Keratinocyte (primary cell): ENCODE results near the gene NDUFA11. TPM values are rescaled to one million over a fixed set of nuclear protein-coding genes. Genes with fewer than 3 reads are reported as not detected.
A peak's percentile ranks its signal among the peaks of the same experiment; 100 is the strongest.

Experiments
- DNase-seq: peaks from one replicate; pipeline ENCODE4 v3.0.0-alpha.2; 2011; ENCODE audit warnings: low read depth, missing footprints, low spot score
- FAIRE-seq: peaks from 2 replicates; lab custom pipeline; 2011; peaks lifted over from hg19 to GRCh38; lab: Jason Lieb, UNC
- H2AFZ ChIP-seq: 2 replicates; pipeline ENCODE4 v1.6.0; 2012; ENCODE audit warnings: low read length, control low read depth, inconsistent platforms; ENCODE audit not compliant: control insufficient read depth
- H3K27ac ChIP-seq: 2 replicates; pipeline ENCODE4 v1.5.1; 2011; ENCODE audit warnings: low read length; ENCODE audit not compliant: control insufficient read depth, insufficient read depth
- H3K27me3 ChIP-seq: 3 replicates; pipeline ENCODE4 v1.6.0; 2011; ENCODE audit warnings: low read length; ENCODE audit not compliant: control insufficient read depth, insufficient read depth; ENCODE audit errors: extremely low read depth
- H3K36me3 ChIP-seq, 2 experiments: 2 replicates in 1 of 2; 3 replicates in 1 of 2; pipeline ENCODE4 v1.5.1; 2011; ENCODE audit warnings: low read length in 2 of 2, mild to moderate bottlenecking in 1 of 2; ENCODE audit not compliant: control insufficient read depth in 2 of 2, insufficient read depth in 2 of 2; ENCODE audit errors: extremely low read depth in 1 of 2
- H3K4me1 ChIP-seq: 3 replicates; pipeline ENCODE4 v1.5.1; 2011; ENCODE audit warnings: low read length; ENCODE audit not compliant: control insufficient read depth, insufficient read depth; ENCODE audit errors: extremely low read depth
- H3K4me2 ChIP-seq: 3 replicates; pipeline ENCODE4 v1.6.0; 2011; ENCODE audit warnings: low read depth, low read length; ENCODE audit not compliant: control insufficient read depth, insufficient read depth; ENCODE audit errors: extremely low read depth
- H3K4me3 ChIP-seq, 3 experiments: fragments of 200-600 bp in 1 of 3; sonication (generic) in 1 of 3; 2 replicates in 2 of 3; 3 replicates in 1 of 3; pipeline ENCODE4 v1.5.1; 2011 to 2016; ENCODE audit warnings: low read length in 3 of 3, mild to moderate bottlenecking in 3 of 3, control low read depth in 2 of 3, inconsistent platforms in 1 of 3, low read depth in 1 of 3, mixed read lengths in 1 of 3, mixed run types in 1 of 3, moderate library complexity in 1 of 3; ENCODE audit not compliant: control insufficient read depth in 2 of 3, insufficient read depth in 2 of 3; ENCODE audit errors: extremely low read depth in 1 of 3
- H3K79me2 ChIP-seq: 2 replicates; pipeline ENCODE4 v1.6.0; 2012; ENCODE audit warnings: low read length; ENCODE audit not compliant: control insufficient read depth, insufficient read depth
- H3K9ac ChIP-seq: 3 replicates; pipeline ENCODE4 v1.6.0; 2011; ENCODE audit warnings: low read length; ENCODE audit not compliant: control insufficient read depth, insufficient read depth; ENCODE audit errors: extremely low read depth
- H3K9me1 ChIP-seq: 3 replicates; pipeline ENCODE4 v1.6.0; 2011; ENCODE audit warnings: low read length; ENCODE audit not compliant: control insufficient read depth, insufficient read depth; ENCODE audit errors: extremely low read depth
- H3K9me3 ChIP-seq: 2 replicates; pipeline ENCODE4 v1.5.1; 2012; ENCODE audit warnings: low read depth, low read length; ENCODE audit not compliant: control insufficient read depth
- H4K20me1 ChIP-seq: 3 replicates; pipeline ENCODE4 v1.6.0; 2011; ENCODE audit warnings: low read length; ENCODE audit not compliant: control insufficient read depth, insufficient read depth; ENCODE audit errors: extremely low read depth
- CTCF ChIP-seq, 3 experiments: IDR thresholded peaks in 1 of 3; conservative IDR thresholded peaks in 1 of 3; optimal IDR thresholded peaks in 1 of 3; 2 replicates in 2 of 3; 3 replicates in 1 of 3; pipeline versions ENCODE3 to v1.5.1; 2011; ENCODE audit warnings: low read length in 3 of 3, mild to moderate bottlenecking in 3 of 3, moderate library complexity in 2 of 3, control low read depth in 1 of 3, inconsistent platforms in 1 of 3; ENCODE audit not compliant: insufficient read depth in 2 of 3; ENCODE audit errors: extremely low read depth in 1 of 3
- EZH2 ChIP-seq: IDR thresholded peaks from one replicate; pipeline ENCODE4 v1.6.1; 2012; ENCODE audit warnings: inconsistent platforms, mild to moderate bottlenecking, low read length, moderate library complexity
- dilution Hi-C: fragments of 300-500 bp; cut with MboI; formaldehyde crosslinking; loops from one replicate; pipeline ENCODE4 v1.7.0; 2020; ENCODE audit warnings: low sequenced_read_pairs; ENCODE audit not compliant: extremely low pct_ligation_motif_present
- polyA plus RNA-seq, 5 experiments: library from polyadenylated mRNA; depleted of rRNA in 3 of 5; stranded (reverse) in 3 of 5; stranded (forward) in 1 of 5; unstranded in 1 of 5; fragments of >200 nt; gene quantifications; 1 replicate in 1 of 5; 2 replicates in 3 of 5; 3 replicates in 1 of 5; pipeline versions ENCODE4 v1.2.1 to v1.2.3, GENCODE V29; 2011 to 2012; ENCODE audit warnings: missing spikeins in 2 of 5, low read depth in 1 of 5, low replicate concordance in 1 of 5

NDUFA11 gene
- polyA plus RNA-seq, 1 donor (not counting 4 experiments of a cell fraction or from before 2014, with no cell fraction given) = 122 TPM

GRCh38 chr19:5851302-5851701 is 52.3 kb downstream of the NDUFA11 start, which contains the start of gene FUT3:
TSS of gene FUT3 (minus strand) at chr19:5851449.
- no peaks in the 10 kb centered on the region for H3K27me3 ChIP-seq
- no peak for DNase-seq
- H3K9me3 ChIP-seq = no peaks in the 10 kb centered on the region
- no peaks in the 10 kb centered on the region for H4K20me1 ChIP-seq
- dilution Hi-C loops = no loop called here
- H3K4me3 ChIP-seq = peak within 1 kb of the TSS in 2 of 3 experiments; percentile 8 to 67
- no peaks in the 10 kb centered on the region for H3K79me2 ChIP-seq
- peak; percentile 69 for FAIRE-seq
- H2AFZ ChIP-seq = peak within 1 kb of the TSS; percentile 38
- no peaks in the 10 kb centered on the region for H3K36me3 ChIP-seq
- peak within 1 kb of the TSS; percentile 34 for H3K27ac ChIP-seq
- H3K9ac ChIP-seq = peak within 1 kb of the TSS; percentile 26
- H3K4me2 ChIP-seq = peak within 1 kb of the TSS; percentile 55
- H3K9me1 ChIP-seq = no peaks in the 10 kb centered on the region
- TF ChIP-seq CTCF (optimal IDR thresholded peaks at IDR 0.05 in 1 of 3, IDR thresholded peaks at IDR 0.05 in 1 of 3, conservative IDR thresholded peaks at IDR 0.05 in 1 of 3; ENCODE audit: extremely low read depth in 1 of 3, insufficient read depth in 2 of 3, low read length in 3 of 3) = no peak
- TF ChIP-seq EZH2 = no peak
- peaks cover 19% of the 10 kb centered on the region for H3K4me1 ChIP-seq

- H3K4me3 ChIP-seq = peak overlapping the region in 2 of 3 experiments; percentile 8 to 67
- FAIRE-seq = no peak
- no peaks in the 10 kb centered on the region for H3K9me1 ChIP-seq
- H3K27ac ChIP-seq = peak overlapping the region; percentile 34
- H4K20me1 ChIP-seq = no peaks in the 10 kb centered on the region
- H3K9ac ChIP-seq = peak overlapping the region; percentile 26
- peaks cover 19% of the 10 kb centered on the region for H3K4me1 ChIP-seq
- H3K9me3 ChIP-seq = no peaks in the 10 kb centered on the region
- H3K27me3 ChIP-seq = no peaks in the 10 kb centered on the region
- no peaks in the 10 kb centered on the region for H3K79me2 ChIP-seq
- peak overlapping the region; percentile 55 for H3K4me2 ChIP-seq
- TF ChIP-seq CTCF (optimal IDR thresholded peaks at IDR 0.05 in 1 of 3, IDR thresholded peaks at IDR 0.05 in 1 of 3, conservative IDR thresholded peaks at IDR 0.05 in 1 of 3; ENCODE audit: extremely low read depth in 1 of 3, insufficient read depth in 2 of 3, low read length in 3 of 3) (no peak), EZH2 (no peak)
- H2AFZ ChIP-seq = no peak overlapping the region
- DNase-seq = no peak
- H3K36me3 ChIP-seq = no peaks in the 10 kb centered on the region
- dilution Hi-C loops = no loop called here
These were observed 52.8 kb downstream of the NDUFA11 start for GRCh38 chr19:5850743-5851293.
